Stimulated activated CD4-positive, alpha-beta T cell treated with anti-CD3 and anti-CD28 coated beads, Interleukin-12 subunit alpha, Interleukin-12 subunit beta, amount 100 ng/mL, for 4 hours (primary cell): ENCODE results near the gene SLC29A1.
"Not testable (repeated sequence)": the region's sequence is repeated elsewhere in the genome, so short reads cannot be mapped to it uniquely, and the experiment has no call there.

Experiments used
- DNase-seq: peaks from one replicate; pipeline ENCODE4 v3.0.0-alpha.2; 2020

The SLC29A1 gene

GRCh38 chr6:44196351-44196750 is 27.0 kb upstream of the SLC29A1 start:
- DNase-seq = not testable (repeated sequence)

- DNase-seq = no peak
Measured at GRCh38 chr6:44198684-44199083, 24.7 kb upstream of the SLC29A1 start.

- no peak for DNase-seq
Measured at GRCh38 chr6:44199883-44200282, 23.5 kb upstream of the SLC29A1 start.

- DNase-seq = no peak
Measured at GRCh38 chr6:44201200-44201599, 22.2 kb upstream of the SLC29A1 start.

GRCh38 chr6:44201638-44202303 is 21.6 kb upstream of the SLC29A1 start:
- no peak for DNase-seq

GRCh38 chr6:44202332-44202971 is 20.9 kb upstream of the SLC29A1 start:
- no peak for DNase-seq

- no peak for DNase-seq
Measured at GRCh38 chr6:44202972-44203750, 20.2 kb upstream of the SLC29A1 start.

- DNase-seq = no peak
Measured at GRCh38 chr6:44203955-44204354, 19.4 kb upstream of the SLC29A1 start.

GRCh38 chr6:44207966-44208365 is 15.4 kb upstream of the SLC29A1 start:
- no peak for DNase-seq

GRCh38 chr6:44211284-44211683 is 12.1 kb upstream of the SLC29A1 start:
- no peak for DNase-seq

- no peak for DNase-seq
Measured at GRCh38 chr6:44214307-44214706, 9.1 kb upstream of the SLC29A1 start.

GRCh38 chr6:44216677-44217331 is 6.6 kb upstream of the SLC29A1 start, which contains the start of gene MYMX:
Gene MYMX, plus strand, starts transcription at chr6:44216926. Its CDS starts 546 bp downstream, at chr6:44217472.
- DNase-seq = no peak

GRCh38 chr6:44217332-44218143 is 5.9 kb upstream of the SLC29A1 start:
- DNase-seq = no peak

- DNase-seq = no peak
Measured at GRCh38 chr6:44219053-44219814, 4.2 kb upstream of the SLC29A1 start.

GRCh38 chr6:44219815-44220784 is 3.3 kb upstream of the SLC29A1 start:
- no peak for DNase-seq

- DNase-seq = no peak
Measured at GRCh38 chr6:44220913-44221290, 2.5 kb upstream of the SLC29A1 start.

- peak; percentile 62 for DNase-seq
Measured at GRCh38 chr6:44221291-44221960, 2.0 kb upstream of the SLC29A1 start.

GRCh38 chr6:44221961-44222335 is 1.4 kb upstream of the SLC29A1 start:
- no peak for DNase-seq

GRCh38 chr6:44222486-44223318 is 693 bp upstream of the SLC29A1 start:
- peak; percentile 19 for DNase-seq
